Prostate gland (tissue), 2 donors: ENCODE measurements around the gene CNDP1.

Source experiments
- CTCF ChIP-seq, 4 experiments: fragments of 200-600 bp in 2 of 4; fragments of 450-650 bp in 2 of 4; sonication (generic) in 2 of 4; IDR thresholded peaks; 1 replicate in 3 of 4; 2 replicates in 1 of 4; pipeline ENCODE4 v1.5.1; 2016 to 2019; ENCODE audit warnings: antibody characterized with exemption in 4 of 4, mild to moderate bottlenecking in 2 of 4, moderate library complexity in 2 of 4
- POLR2A ChIP-seq: fragments of 450-650 bp; IDR thresholded peaks from one replicate; pipeline ENCODE4 v1.6.1; 2016; ENCODE audit warnings: antibody characterized with exemption, mild to moderate bottlenecking
- POLR2AphosphoS5 ChIP-seq: sonication (generic); formaldehyde crosslinking; IDR thresholded peaks from one replicate; pipeline ENCODE4 v1.6.1; 2017; ENCODE audit warnings: antibody characterized with exemption

GRCh38 chr18:74520096-74520833 lies 14.0 kb upstream of the CNDP1 start:
- TF ChIP-seq POLR2A = no peak
- no peak for TF ChIP-seq CTCF (IDR thresholded peaks at IDR 0.05)
- no peak for TF ChIP-seq POLR2AphosphoS5
